HG02678 (cell line): ENCODE results near the gene STK25.
"Not testable (repeated sequence)": the region's sequence is repeated elsewhere in the genome, so short reads cannot be mapped to it uniquely, and the experiment has no call there.

Experiments used
- ATAC-seq: cut with Tn5 transposase; IDR thresholded peaks from one replicate; pipeline ENCODE4 v1.9.1; 2021; ENCODE audit warnings: mild to moderate bottlenecking, moderate library complexity; ENCODE audit not compliant: unreplicated experiment

Gene STK25

GRCh38 chr2:241540401-241540770 lies 32.0 kb upstream of the STK25 start:
- ATAC-seq = no peak

GRCh38 chr2:241539616-241540374 lies 31.4 kb upstream of the STK25 start:
- ATAC-seq = no peak

GRCh38 chr2:241538838-241539615 lies 30.6 kb upstream of the STK25 start:
- ATAC-seq = no peak

- ATAC-seq = no peak
These were observed 27.7 kb upstream of the STK25 start for GRCh38 chr2:241535871-241536655.

- ATAC-seq = no peak
These were observed 26.5 kb upstream of the STK25 start for GRCh38 chr2:241534701-241535375.

GRCh38 chr2:241534293-241534692 lies 25.9 kb upstream of the STK25 start:
- no peak for ATAC-seq

GRCh38 chr2:241532733-241533601 lies 24.6 kb upstream of the STK25 start:
- ATAC-seq = no peak

- no peak for ATAC-seq
These were observed 23.8 kb upstream of the STK25 start for GRCh38 chr2:241532168-241532567.

GRCh38 chr2:241531161-241531722 lies 22.9 kb upstream of the STK25 start:
- ATAC-seq = no peak

- ATAC-seq = no peak
These were observed 22.2 kb upstream of the STK25 start for GRCh38 chr2:241530571-241530970.

- not testable (repeated sequence) for ATAC-seq
These were observed 17.7 kb upstream of the STK25 start for GRCh38 chr2:241525818-241526780.

GRCh38 chr2:241522477-241522876 lies 14.1 kb upstream of the STK25 start:
- no peak for ATAC-seq

- ATAC-seq = no peak
These were observed 11.3 kb upstream of the STK25 start for GRCh38 chr2:241519669-241520068.

- no peak for ATAC-seq
These were observed 8.9 kb upstream of the STK25 start for GRCh38 chr2:241517297-241517696.

GRCh38 chr2:241516520-241516965 lies 8.2 kb upstream of the STK25 start:
- no peak for ATAC-seq

GRCh38 chr2:241514986-241515737 lies 6.8 kb upstream of the STK25 start:
- peak; percentile 66 for ATAC-seq

GRCh38 chr2:241514553-241514952 lies 6.2 kb upstream of the STK25 start:
- ATAC-seq = no peak
